NCI-H1436 treated with DMSO at 0.1 percent for 48 hours (cell line): ENCODE data around the gene KLK15.

Experiments
- DNase-seq: peaks from one replicate; lab custom pipeline; 2025; lab: John Stamatoyannopoulos, UW

KLK15 gene

GRCh38 chr19:50843205-50843604 is 9.8 kb upstream of the KLK15 start:
- no peak for DNase-seq

- DNase-seq = no peak
Measured at GRCh38 chr19:50842130-50842529, 8.8 kb upstream of the KLK15 start.

- no peak for DNase-seq
Measured at GRCh38 chr19:50839712-50840655, 6.6 kb upstream of the KLK15 start.

GRCh38 chr19:50838239-50838638 is 4.9 kb upstream of the KLK15 start:
- no peak for DNase-seq

- peak; percentile 38 for DNase-seq
Measured at GRCh38 chr19:50837300-50837699, 3.9 kb upstream of the KLK15 start.

- no peak for DNase-seq
Measured at GRCh38 chr19:50836543-50837195, 3.3 kb upstream of the KLK15 start.

- DNase-seq = no peak
Measured at GRCh38 chr19:50835785-50836542, 2.6 kb upstream of the KLK15 start.

- no peak for DNase-seq
Measured at GRCh38 chr19:50835103-50835784, 1.9 kb upstream of the KLK15 start.

GRCh38 chr19:50833802-50834167 is 411 bp upstream of the KLK15 start:
- no peak for DNase-seq

- DNase-seq = no peak
Measured at GRCh38 chr19:50832666-50833065, 708 bp downstream of the KLK15 start.

GRCh38 chr19:50831026-50831396 is 2.4 kb downstream of the KLK15 start:
- DNase-seq = no peak

GRCh38 chr19:50830266-50831025 is 2.9 kb downstream of the KLK15 start:
- DNase-seq = no peak

- no peak for DNase-seq
Measured at GRCh38 chr19:50829801-50830200, 3.6 kb downstream of the KLK15 start.

GRCh38 chr19:50827476-50827875 is 5.9 kb downstream of the KLK15 start:
- no peak for DNase-seq

- no peak for DNase-seq
Measured at GRCh38 chr19:50826492-50827240, 6.7 kb downstream of the KLK15 start.

- DNase-seq = no peak
Measured at GRCh38 chr19:50823389-50824042, 9.9 kb downstream of the KLK15 start, which contains the start of gene KLK1. Gene KLK1 (minus strand): TSS chr19:50823787. CDS start chr19:50823748, 39 bp downstream.

GRCh38 chr19:50822661-50823208 is 10.6 kb downstream of the KLK15 start:
- DNase-seq = no peak

GRCh38 chr19:50821622-50822021 is 11.8 kb downstream of the KLK15 start:
- DNase-seq = no peak

- DNase-seq = no peak
Measured at GRCh38 chr19:50821248-50821612, 12.1 kb downstream of the KLK15 start.
